IMR-90 (cell line): ENCODE measurements around the gene ONECUT1. TPM values are rescaled to one million over a fixed set of nuclear protein-coding genes. Genes with fewer than 3 reads are reported as not detected.

ENCODE experiments used
- ATAC-seq: fragments of 200-7000 bp; cut with Tn5 transposase; 2 replicates; pipeline ENCODE4 v1.9.1; 2020; ENCODE audit warnings: low read depth, mild to moderate bottlenecking, moderate library complexity
- BruUV-seq: library from RNA; stranded (reverse); fragments of 400-500 nt; replicated peaks from 2 replicates; lab custom pipeline; 2021; lab: Mats Ljungman, UMichigan
- CTCF ChIA-PET: fragments of 300-600 bp; formaldehyde crosslinking; extraction: SDS; loops from one replicate; lab custom pipeline; 2021; ENCODE audit warnings: antibody characterized with exemption; lab: Yijun Ruan, JAX
- POLR2A ChIA-PET: fragments of 300-600 bp; sonication (Branson Sonifier 250); formaldehyde crosslinking; loops from one replicate; lab custom pipeline; 2022; ENCODE audit warnings: antibody characterized with exemption; ENCODE audit not compliant: unreplicated experiment; lab: Charles Lee
- DNase-seq: peaks from one replicate; pipeline ENCODE4 v3.0.0; 2013
- H2AFZ ChIP-seq: replicated peaks from 2 replicates; pipeline ENCODE3; 2013; ENCODE audit warnings: low read length, mild to moderate bottlenecking; ENCODE audit not compliant: poor library complexity
- H2AK5ac ChIP-seq: 2 replicates; pipeline ENCODE4 v1.6.1; 2013; ENCODE audit warnings: low read depth, low read length, inconsistent platforms
- H2AK9ac ChIP-seq: replicated peaks from 2 replicates; pipeline ENCODE3; 2013; ENCODE audit warnings: mild to moderate bottlenecking, low read depth, low read length, moderate library complexity; ENCODE audit not compliant: poor library complexity
- H2BK120ac ChIP-seq: 2 replicates; pipeline ENCODE4 v1.6.1; 2013; ENCODE audit warnings: low read depth, low read length, inconsistent platforms
- H2BK15ac ChIP-seq: 3 replicates; pipeline ENCODE4 v1.6.1; 2013; ENCODE audit warnings: low read depth, low read length, inconsistent platforms
- H2BK20ac ChIP-seq: 2 replicates; pipeline ENCODE4 v1.6.1; 2013; ENCODE audit warnings: low read depth, mild to moderate bottlenecking, inconsistent platforms, low read length, moderate library complexity
- H2BK5ac ChIP-seq: 2 replicates; pipeline ENCODE4 v1.6.1; 2013; ENCODE audit warnings: mild to moderate bottlenecking, low read depth, low read length, inconsistent platforms; ENCODE audit not compliant: poor library complexity, severe bottlenecking
- H3K14ac ChIP-seq: replicated peaks from 2 replicates; pipeline ENCODE4 v1.6.1; 2013; ENCODE audit warnings: low read depth, low read length, inconsistent platforms
- H3K18ac ChIP-seq: 2 replicates; pipeline ENCODE4 v1.6.1; 2013; ENCODE audit warnings: low read depth, low read length, control low read depth
- H3K23ac ChIP-seq: 2 replicates; pipeline ENCODE4 v1.6.1; 2013; ENCODE audit warnings: low read depth, low read length, inconsistent platforms
- H3K27ac ChIP-seq: 2 replicates; pipeline ENCODE4 v1.5.1; 2013; ENCODE audit warnings: mild to moderate bottlenecking, control low read depth, low read length; ENCODE audit not compliant: insufficient read depth
- H3K27me3 ChIP-seq: 2 replicates; pipeline ENCODE4 v1.6.1; 2013; ENCODE audit warnings: low read length; ENCODE audit not compliant: control insufficient read depth, insufficient read depth
- H3K36me3 ChIP-seq: 2 replicates; pipeline ENCODE4 v1.6.1; 2013; ENCODE audit warnings: low read length, mixed read lengths; ENCODE audit not compliant: control insufficient read depth, insufficient read depth
- H3K4ac ChIP-seq: 2 replicates; pipeline ENCODE4 v1.6.1; 2013; ENCODE audit warnings: low read depth, low read length, inconsistent platforms
- H3K4me1 ChIP-seq: 2 replicates; pipeline ENCODE4 v1.6.1; 2013; ENCODE audit warnings: low read length, mixed read lengths; ENCODE audit not compliant: control insufficient read depth, insufficient read depth
- H3K4me2 ChIP-seq: 2 replicates; pipeline ENCODE4 v1.6.1; 2013; ENCODE audit warnings: low read depth, mild to moderate bottlenecking, control low read depth, low read length, moderate library complexity
- H3K4me3 ChIP-seq: 2 replicates; pipeline ENCODE4 v1.5.1; 2013; ENCODE audit warnings: low read depth, mild to moderate bottlenecking, control low read depth, low read length, moderate library complexity; ENCODE audit not compliant: insufficient read depth
- H3K56ac ChIP-seq: 2 replicates; pipeline ENCODE4 v1.6.1; 2013; ENCODE audit warnings: low read length, inconsistent platforms; ENCODE audit not compliant: insufficient read depth; ENCODE audit errors: extremely low read depth
- H3K79me1 ChIP-seq, 2 experiments: 2 replicates each; pipeline ENCODE4 v1.6.1; 2013; ENCODE audit warnings: low read length in 2 of 2, inconsistent platforms in 1 of 2, low read depth in 1 of 2
- H3K9ac ChIP-seq: 2 replicates; pipeline ENCODE4 v1.6.1; 2013; ENCODE audit warnings: low read depth, low read length, control low read depth
- H3K9me1 ChIP-seq: 2 replicates; pipeline ENCODE4 v1.6.1; 2013; ENCODE audit warnings: low read length, inconsistent platforms; ENCODE audit not compliant: insufficient read depth
- H3K9me3 ChIP-seq: 2 replicates; pipeline ENCODE4 v1.6.1; 2013; ENCODE audit warnings: low read length; ENCODE audit not compliant: control insufficient read depth, insufficient read depth
- H4K20me1 ChIP-seq: 2 replicates; pipeline ENCODE4 v1.6.1; 2013; ENCODE audit warnings: low read length, inconsistent platforms; ENCODE audit not compliant: insufficient read depth
- H4K5ac ChIP-seq: 2 replicates; pipeline ENCODE4 v1.6.1; 2013; ENCODE audit warnings: mild to moderate bottlenecking, low read depth, low read length, control low read depth
- H4K8ac ChIP-seq, 2 experiments: 2 replicates each; pipeline ENCODE4 v1.6.1; 2013; ENCODE audit warnings: low read depth in 2 of 2, low read length in 2 of 2, control low read depth in 1 of 2, inconsistent platforms in 1 of 2
- H4K91ac ChIP-seq: 2 replicates; pipeline ENCODE4 v1.6.1; 2013; ENCODE audit warnings: low read depth, low read length, inconsistent platforms; ENCODE audit not compliant: insufficient read depth
- CHD1 ChIP-seq: IDR thresholded peaks from 2 replicates; pipeline ENCODE4 v1.6.1; 2012; ENCODE audit warnings: low read depth, low read length, improper control_type of control experiment
- MAZ ChIP-seq: IDR thresholded peaks from 2 replicates; pipeline ENCODE4 v1.6.1; 2012; ENCODE audit warnings: low read depth, mild to moderate bottlenecking, low read length, improper control_type of control experiment, moderate library complexity, borderline replicate concordance
- WGBS, 2 experiments: methylation state at CpG; one replicate each; pipeline versions ENCODE4 v1.1.5 to v1.1.7; 2013; ENCODE audit warnings: missing lambda C conversion rate in 2 of 2; ENCODE audit not compliant: insufficient read length in 1 of 2; ENCODE audit errors: extremely low coverage in 2 of 2; 5-methylcytosine and 5-hydroxymethylcytosine counted together
- dilution Hi-C: fragments of 300-500 bp; cut with HindIII; formaldehyde crosslinking; loops from one replicate; pipeline ENCODE4 v1.14.3; 2018; ENCODE audit warnings: low sequenced_read_pairs; ENCODE audit not compliant: unreplicated experiment
- in situ Hi-C: fragments of 300-500 bp; cut with MboI; formaldehyde crosslinking; loops from 3 replicates; pipeline ENCODE4 v1.14.3; 2019; ENCODE audit warnings: low sequenced_read_pairs, inconsistent platforms, mixed read lengths
- intact Hi-C: fragments of 100-400 bp; cut with micrococcal nuclease; formaldehyde crosslinking; loops from 2 replicates; pipeline ENCODE4 v1.10.0; 2022
- polyA plus RNA-seq, 3 experiments: library from polyadenylated mRNA; depleted of rRNA; stranded (reverse); fragments of >200 nt; gene quantifications; 2 replicates each; pipeline ENCODE4 v1.2.3, GENCODE V29; 2012; ENCODE audit warnings: low replicate concordance in 1 of 3
- total RNA-seq: library from RNA; depleted of rRNA; stranded (reverse); fragments of >200 nt; gene quantifications from 2 replicates; pipeline ENCODE4 v1.2.3, GENCODE V29; 2012

Gene ONECUT1
- total and polyA plus RNA-seq, 2 of the 4 experiments (the other 2 are of a cell fraction), result not detected

GRCh38 chr15:52762621-52763020, 27.5 kb downstream of the ONECUT1 start:
- Histone ChIP-seq H3K14ac (no peak overlapping the region), H4K20me1 (no peaks in the 10 kb centered on the region), H3K9me3 (no peaks in the 10 kb centered on the region), H4K5ac (no peak overlapping the region), H3K4me3 (no peak overlapping the region), H3K18ac (no peak overlapping the region), H2BK5ac (no peak overlapping the region), H3K56ac (no peak overlapping the region), H3K4me1 (no peaks in the 10 kb centered on the region), H2AK9ac (no peak overlapping the region), H2BK120ac (no peak overlapping the region), H2AK5ac (no peak overlapping the region), H3K9ac (no peak overlapping the region), H3K27me3 (peaks cover 11% of the 10 kb centered on the region), H3K9me1 (no peaks in the 10 kb centered on the region; the same call in 1 of the 2 replicates), H2AFZ (no peak overlapping the region), H3K27ac (no peak overlapping the region), H4K8ac (no peak overlapping the region), H3K23ac (no peak overlapping the region), H2BK20ac (no peak overlapping the region), H3K36me3 (no peaks in the 10 kb centered on the region), H3K4ac (no peak overlapping the region), H3K79me1 (no peaks in the 10 kb centered on the region), H3K4me2 (no peak overlapping the region), H4K91ac (no peak overlapping the region), H2BK15ac (no peak overlapping the region)
- ATAC-seq (no peak), DNase-seq (no peak)
- ChIA-PET CTCF (no interaction called here), POLR2A (no interaction called here)
- BruUV-seq, result no TSS peak
- intact Hi-C loops (no loop called here), in situ Hi-C loops (no loop called here), dilution Hi-C loops (no loop called here)
- WGBS, 2 experiments, result 50% methylated on average over 2 of the region's 5 CpGs; no CpG with 5 or more reads in 1 of the 2 experiments
- TF ChIP-seq CHD1, result no peak
- TF ChIP-seq MAZ, result no peak
